DND-41 (cell line): Measurements from ENCODE around the gene SEPTIN11.

Experiments used
- ATAC-seq: fragments of 200-7000 bp; cut with Tn5 transposase; 3 replicates; pipeline ENCODE4 v1.9.1; 2021; ENCODE audit warnings: low read depth; ENCODE audit not compliant: insufficient read depth
- DNase-seq: peaks from one replicate; pipeline ENCODE4 v3.0.0-alpha.2; 2020
- H2AFZ ChIP-seq: 2 replicates; pipeline ENCODE4 v1.6.0; 2012; ENCODE audit warnings: low read depth, low read length
- H3K27ac ChIP-seq: 2 replicates; pipeline ENCODE4 v1.5.1; 2012; ENCODE audit warnings: low read length, inconsistent platforms
- H3K27me3 ChIP-seq: fragments of 200-600 bp; sonication (generic); 2 replicates; pipeline ENCODE4 v1.6.0; 2012; ENCODE audit warnings: low read length, mild to moderate bottlenecking, inconsistent platforms; ENCODE audit not compliant: insufficient read depth, poor library complexity
- H3K36me3 ChIP-seq: 2 replicates; pipeline ENCODE4 v1.5.1; 2012; ENCODE audit warnings: low read length, inconsistent platforms; ENCODE audit not compliant: insufficient read depth
- H3K4me1 ChIP-seq: 2 replicates; pipeline ENCODE4 v1.5.1; 2012; ENCODE audit warnings: mild to moderate bottlenecking, low read length; ENCODE audit not compliant: insufficient read depth
- H3K4me2 ChIP-seq: 2 replicates; pipeline ENCODE4 v1.6.0; 2012; ENCODE audit warnings: mild to moderate bottlenecking, moderate library complexity, low read length, inconsistent platforms; ENCODE audit not compliant: insufficient read depth
- H3K4me3 ChIP-seq, 2 experiments: fragments of 200-600 bp in 1 of 2; shearing (Covaris generic) in 1 of 2; 2 replicates each; pipeline ENCODE4 v1.5.1; 2012 to 2016; ENCODE audit warnings: inconsistent platforms in 2 of 2, low read length in 2 of 2, mild to moderate bottlenecking in 2 of 2, low read depth in 1 of 2, moderate library complexity in 1 of 2
- H3K79me2 ChIP-seq: 2 replicates; pipeline ENCODE4 v1.6.0; 2012; ENCODE audit warnings: low read length, inconsistent platforms; ENCODE audit not compliant: insufficient read depth
- H3K9ac ChIP-seq: 2 replicates; pipeline ENCODE4 v1.6.0; 2012; ENCODE audit warnings: low read depth, mild to moderate bottlenecking, inconsistent platforms, low read length, moderate library complexity
- H3K9me3 ChIP-seq: 2 replicates; pipeline ENCODE4 v1.5.1; 2012; ENCODE audit warnings: low read length, moderate library complexity, mild to moderate bottlenecking, inconsistent platforms; ENCODE audit not compliant: insufficient read depth, severe bottlenecking
- H4K20me1 ChIP-seq: 2 replicates; pipeline ENCODE4 v1.6.0; 2012; ENCODE audit warnings: low read length; ENCODE audit not compliant: insufficient read depth
- CTCF ChIP-seq: IDR thresholded peaks from 2 replicates; pipeline ENCODE4 v1.5.1; 2012; ENCODE audit warnings: borderline replicate concordance, low read length, moderate library complexity, mild to moderate bottlenecking; ENCODE audit not compliant: poor library complexity, severe bottlenecking; ENCODE audit errors: extremely low read depth
- EZH2 ChIP-seq: IDR thresholded peaks from 3 replicates; pipeline ENCODE4 v1.6.1; 2012; ENCODE audit warnings: borderline replicate concordance, low read depth, mild to moderate bottlenecking, moderate library complexity, low read length, inconsistent platforms; ENCODE audit not compliant: severe bottlenecking

Gene SEPTIN11

GRCh38 chr4:76949276-76950051 is at the start of gene SEPTIN11:
SEPTIN11 (plus strand) TSS chr4:76949752; CDS start chr4:76949904, 152 bp downstream.
- H2AFZ ChIP-seq, result no peak within 1 kb of the TSS
- no peaks in the 10 kb centered on the region for H3K4me1 ChIP-seq
- H3K27ac ChIP-seq, result no peak within 1 kb of the TSS
- H3K36me3 ChIP-seq, result no peaks in the 10 kb centered on the region
- no peak within 1 kb of the TSS for H3K4me2 ChIP-seq
- ATAC-seq (no peak), DNase-seq (no peak)
- H3K79me2 ChIP-seq, result no peaks in the 10 kb centered on the region
- H4K20me1 ChIP-seq, result no peaks in the 10 kb centered on the region
- H3K9ac ChIP-seq, result no peak within 1 kb of the TSS
- H3K9me3 ChIP-seq, result peaks cover 3% of the 10 kb centered on the region
- TF ChIP-seq EZH2, result no peak
- no peak for TF ChIP-seq CTCF
- no peaks in the 10 kb centered on the region for H3K27me3 ChIP-seq
- no peak within 1 kb of the TSS for H3K4me3 ChIP-seq

- TF ChIP-seq EZH2, result no peak
- Histone ChIP-seq H3K4me1 (no peaks in the 10 kb centered on the region), H3K9me3 (no peaks in the 10 kb centered on the region), H3K9ac (no peak overlapping the region), H3K27ac (no peak overlapping the region), H4K20me1 (no peaks in the 10 kb centered on the region), H3K36me3 (no peaks in the 10 kb centered on the region), H2AFZ (no peak overlapping the region), H3K4me3 (no peak overlapping the region), H3K4me2 (no peak overlapping the region), H3K27me3 (no peaks in the 10 kb centered on the region), H3K79me2 (no peaks in the 10 kb centered on the region)
- DNase-seq, result no peak
- ATAC-seq, result no peak
Observed at GRCh38 chr4:76902233-76902890, 47.2 kb upstream of the SEPTIN11 start.

GRCh38 chr4:76904646-76905190 is 44.8 kb upstream of the SEPTIN11 start:
- no peak for ATAC-seq
- H3K4me3 ChIP-seq, result no peak overlapping the region
- no peak for DNase-seq

More at GRCh38 chr4:76904646-76905190, 44.8 kb upstream of the SEPTIN11 start:
- Histone ChIP-seq H4K20me1 (no peaks in the 10 kb centered on the region), H3K9ac (no peak overlapping the region), H3K36me3 (no peaks in the 10 kb centered on the region), H3K27ac (no peak overlapping the region), H3K4me2 (no peak overlapping the region), H3K79me2 (no peaks in the 10 kb centered on the region), H2AFZ (no peak overlapping the region), H3K4me1 (no peaks in the 10 kb centered on the region), H3K9me3 (no peaks in the 10 kb centered on the region), H3K27me3 (no peaks in the 10 kb centered on the region)
- TF ChIP-seq CTCF, result no peak
- TF ChIP-seq EZH2, result no peak
